VCaP (cell line): ENCODE measurements around the gene LECT2.

ENCODE experiments used
- H3K27ac ChIP-seq: fragments of 450-650 bp; 2 replicates; pipeline ENCODE4 v1.5.1; 2017
- TF ChIP-seq, protein P1 (sequence below): fragments of 450-650 bp; conservative IDR thresholded peaks from 2 replicates; pipeline ENCODE4 v1.5.1; 2017; ENCODE audit warnings: mild to moderate bottlenecking, moderate library complexity

LECT2 gene

DNA sequence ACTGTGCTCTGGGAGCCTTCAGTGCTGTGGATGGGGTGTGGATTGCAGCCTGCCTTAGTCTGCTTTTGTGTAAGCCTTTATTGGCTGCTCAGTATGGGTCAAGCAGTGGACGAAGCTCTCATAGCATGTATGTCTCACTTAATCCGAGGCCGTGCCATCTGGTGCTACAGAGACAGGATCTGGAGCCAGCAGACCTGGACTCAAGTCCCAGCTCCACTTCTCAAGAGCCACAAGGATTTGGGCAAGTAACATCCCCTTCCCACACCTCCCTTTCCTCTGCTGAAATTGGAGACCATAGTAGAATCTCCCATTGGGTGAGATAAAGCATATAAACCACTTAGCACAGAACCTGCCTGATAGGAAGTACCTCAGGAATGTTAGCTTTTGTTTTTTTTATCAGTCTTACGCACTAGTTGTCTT lies 23.4 kb upstream of the LECT2 start:
- no peak overlapping the region for H3K27ac ChIP-seq
- TF ChIP-seq, protein P1, sequence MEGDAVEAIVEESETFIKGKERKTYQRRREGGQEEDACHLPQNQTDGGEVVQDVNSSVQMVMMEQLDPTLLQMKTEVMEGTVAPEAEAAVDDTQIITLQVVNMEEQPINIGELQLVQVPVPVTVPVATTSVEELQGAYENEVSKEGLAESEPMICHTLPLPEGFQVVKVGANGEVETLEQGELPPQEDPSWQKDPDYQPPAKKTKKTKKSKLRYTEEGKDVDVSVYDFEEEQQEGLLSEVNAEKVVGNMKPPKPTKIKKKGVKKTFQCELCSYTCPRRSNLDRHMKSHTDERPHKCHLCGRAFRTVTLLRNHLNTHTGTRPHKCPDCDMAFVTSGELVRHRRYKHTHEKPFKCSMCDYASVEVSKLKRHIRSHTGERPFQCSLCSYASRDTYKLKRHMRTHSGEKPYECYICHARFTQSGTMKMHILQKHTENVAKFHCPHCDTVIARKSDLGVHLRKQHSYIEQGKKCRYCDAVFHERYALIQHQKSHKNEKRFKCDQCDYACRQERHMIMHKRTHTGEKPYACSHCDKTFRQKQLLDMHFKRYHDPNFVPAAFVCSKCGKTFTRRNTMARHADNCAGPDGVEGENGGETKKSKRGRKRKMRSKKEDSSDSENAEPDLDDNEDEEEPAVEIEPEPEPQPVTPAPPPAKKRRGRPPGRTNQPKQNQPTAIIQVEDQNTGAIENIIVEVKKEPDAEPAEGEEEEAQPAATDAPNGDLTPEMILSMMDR, result no peak

DNA sequence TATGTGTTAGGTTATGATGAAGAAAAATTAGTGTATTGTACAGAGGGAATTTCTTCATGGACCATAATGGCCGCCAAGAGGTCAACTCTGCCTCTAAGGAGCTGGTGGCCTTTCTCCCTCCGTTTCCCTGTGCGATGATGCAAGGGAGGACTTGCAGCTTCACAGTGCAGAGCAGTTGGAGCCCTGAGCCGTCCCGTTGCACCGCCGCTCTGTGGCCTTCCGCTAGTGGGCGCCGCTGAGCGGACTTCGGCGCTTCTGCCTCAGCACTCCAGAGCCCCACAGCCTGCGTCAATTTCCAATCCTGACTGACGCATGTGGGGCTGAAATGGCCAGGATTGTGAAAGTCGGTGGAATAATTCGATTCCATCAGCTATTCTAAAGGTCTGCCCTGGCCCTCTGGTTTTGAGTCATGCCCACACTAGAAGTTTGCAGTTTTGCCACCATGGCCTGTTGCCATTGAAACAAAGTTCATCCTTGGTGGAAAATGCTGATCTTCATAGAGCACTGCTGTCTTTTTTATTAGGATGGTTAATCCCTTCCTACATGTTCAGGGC lies 22.7 kb upstream of the LECT2 start:
- no peak overlapping the region for H3K27ac ChIP-seq
- TF ChIP-seq, protein P1, result no peak

DNA sequence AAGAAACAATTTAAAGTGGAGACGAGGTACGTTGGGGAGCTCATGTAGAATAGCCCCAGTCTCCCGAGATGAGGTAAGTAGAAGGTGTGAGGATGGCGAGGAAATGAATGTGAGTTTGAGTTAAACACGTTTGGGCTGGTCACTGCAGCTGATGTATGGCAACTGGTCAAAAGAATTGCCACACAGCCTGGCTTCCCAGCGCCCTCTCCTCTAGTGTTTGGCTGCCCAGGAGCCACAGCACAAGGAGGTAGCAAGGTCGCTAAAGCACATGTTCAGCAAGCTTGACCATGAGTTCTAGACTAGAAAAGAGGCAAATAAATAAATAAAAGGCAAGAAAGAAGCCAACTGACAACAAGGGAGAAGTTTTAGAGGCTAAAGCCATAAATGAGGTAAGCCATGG lies 21.4 kb upstream of the LECT2 start:
- no peak overlapping the region for H3K27ac ChIP-seq
- TF ChIP-seq, protein P1, result no peak

DNA sequence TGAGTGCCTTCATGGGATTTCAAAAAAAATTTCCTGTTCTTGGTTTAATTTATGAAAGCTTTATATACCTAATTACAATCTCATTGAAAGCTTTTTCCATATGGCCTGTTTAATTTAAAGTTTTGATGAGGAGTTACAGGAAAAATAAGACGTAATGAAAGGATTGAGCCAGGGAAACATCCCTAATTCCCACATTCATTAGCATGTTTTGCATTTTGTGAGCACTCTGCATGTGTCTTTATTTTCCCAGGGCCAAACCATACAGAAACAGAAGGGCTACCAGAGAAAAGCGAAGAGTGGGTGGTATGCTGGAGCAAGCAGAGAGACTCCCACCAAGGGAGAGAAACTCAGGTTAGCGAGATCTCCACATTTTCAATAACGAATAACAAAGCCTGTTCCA lies 20.3 kb upstream of the LECT2 start:
- TF ChIP-seq, protein P1, result no peak
- peak overlapping the region; percentile 59 for H3K27ac ChIP-seq

DNA sequence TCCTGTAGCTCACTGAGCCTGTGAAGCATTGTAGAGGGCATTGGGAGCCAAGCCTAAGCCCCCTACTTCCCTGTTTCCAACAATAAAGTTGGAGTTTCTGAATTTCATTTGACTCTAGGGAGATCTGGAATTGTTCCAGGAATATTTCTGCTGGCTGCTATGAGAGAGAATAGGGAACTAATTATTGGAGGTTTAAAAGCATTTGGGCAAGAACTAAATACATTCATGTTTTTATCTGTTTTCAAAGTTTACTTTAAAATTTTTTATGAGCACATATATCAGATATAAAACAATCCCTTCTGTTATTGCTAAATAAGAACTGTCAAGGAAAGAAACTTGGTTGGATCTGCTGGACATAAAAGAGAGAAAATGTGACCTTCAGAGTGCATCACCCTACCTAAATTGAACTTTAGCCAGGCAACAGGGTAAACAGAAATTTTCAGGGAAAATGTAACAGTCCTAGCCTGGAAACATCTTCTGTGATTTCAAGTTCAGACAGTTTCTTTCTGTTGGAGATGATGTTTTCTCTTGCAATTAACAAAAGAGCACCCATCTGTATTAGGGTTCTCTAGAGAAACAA lies 19.3 kb upstream of the LECT2 start:
- peak overlapping the region; percentile 59 for H3K27ac ChIP-seq

DNA sequence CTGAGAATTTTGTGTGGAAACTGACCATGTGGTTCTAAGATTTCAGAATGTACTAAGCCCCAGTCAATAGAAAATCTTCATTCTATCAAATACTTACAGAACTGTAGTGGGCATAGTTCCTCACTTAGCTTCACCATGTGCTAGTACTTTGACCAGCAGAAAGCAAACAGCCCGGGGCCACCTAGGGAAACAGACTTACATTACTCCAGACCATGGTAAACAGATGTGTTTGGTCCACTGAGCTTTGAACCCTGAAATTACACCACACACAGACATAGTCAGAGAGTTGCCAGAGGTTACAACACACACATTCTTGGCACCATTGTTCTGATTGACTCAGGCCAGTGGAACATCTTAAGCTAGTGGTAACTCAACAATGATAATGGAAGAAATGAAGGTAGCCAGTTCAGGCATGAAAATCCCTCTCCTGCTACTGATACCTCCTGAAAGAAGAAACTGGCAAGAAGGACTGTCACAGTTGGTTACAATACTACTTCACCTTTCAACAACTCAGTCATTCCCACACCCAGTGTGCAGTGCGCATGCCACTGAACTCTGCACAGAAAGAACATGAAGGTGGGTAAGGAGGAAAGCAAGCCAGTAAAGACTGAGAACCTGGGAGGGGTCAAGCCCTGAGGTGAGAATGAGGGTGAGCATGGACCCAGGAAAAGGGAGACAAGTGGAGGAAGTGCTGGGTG lies 18.7 kb upstream of the LECT2 start:
- TF ChIP-seq, protein P1, result no peak

More for the DNA sequence above, 19.3 kb upstream of the LECT2 start:
- TF ChIP-seq, protein P1, result no peak

DNA sequence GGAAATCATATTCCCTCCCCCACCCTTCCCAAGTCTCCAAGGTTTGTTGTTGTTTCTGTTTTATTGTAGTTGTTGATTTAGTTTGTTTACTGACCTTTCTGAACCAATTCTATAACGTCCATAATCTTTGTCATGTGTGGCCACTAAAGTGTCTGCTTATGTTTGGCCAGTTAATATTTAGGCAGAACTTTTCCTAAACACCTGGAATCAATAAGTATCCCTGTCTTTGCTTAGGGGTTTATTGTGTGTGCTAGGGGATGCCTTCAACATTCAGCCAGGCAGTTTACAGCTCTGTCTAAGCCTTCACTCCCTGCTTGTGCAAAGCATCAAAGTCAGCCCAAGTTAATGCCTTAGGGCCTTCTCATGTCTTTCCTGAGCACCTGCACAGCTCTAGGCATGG lies 16.9 kb upstream of the LECT2 start:
- no peak overlapping the region for H3K27ac ChIP-seq
- TF ChIP-seq, protein P1, result no peak

More for the DNA sequence above, 18.7 kb upstream of the LECT2 start:
- peak overlapping the region; percentile 59 for H3K27ac ChIP-seq
